ENCODE measurements around the gene SLC5A10.

The SLC5A10 gene

GRCh38 chr17:18961634-18962493 lies 9.9 kb downstream of the SLC5A10 start:
- no peaks in the 10 kb centered on the region for H3K9me3 Mint-ChIP-seq
- peaks cover 8% of the 10 kb centered on the region for H3K27me3 Mint-ChIP-seq (ENCODE audit: low read depth)
- H3K4me3 Mint-ChIP-seq: no peak overlapping the region
- no peak for TF ChIP-seq CTCF (IDR thresholded peaks at IDR 0.05; ENCODE audit: unreplicated experiment in 3 of 3)
- peak overlapping the region; percentile 14 to 48 (median 16) for H3K27ac Mint-ChIP-seq
- no peaks in the 10 kb centered on the region for H3K36me3 Mint-ChIP-seq (ENCODE audit: low read depth)
- H3K4me1 Mint-ChIP-seq: no peaks in the 10 kb centered on the region

- Mint-ChIP-seq H3K27ac (peak overlapping the region; percentile 14 to 34 (median 16)), H3K4me1 (peaks cover 5% of the 10 kb centered on the region), H3K36me3 (ENCODE audit: low read depth) (no peaks in the 10 kb centered on the region), H3K9me3 (no peaks in the 10 kb centered on the region), H3K4me3 (no peak overlapping the region), H3K27me3 (ENCODE audit: low read depth) (peaks cover 8% of the 10 kb centered on the region)
- TF ChIP-seq CTCF (IDR thresholded peaks at IDR 0.05; ENCODE audit: unreplicated experiment in 3 of 3): no peak
Observed at GRCh38 chr17:18962494-18962815, 10.5 kb downstream of the SLC5A10 start.

- H3K27ac Mint-ChIP-seq: peak overlapping the region in 1 of 3 experiments; percentile 51
- peaks cover 9% of the 10 kb centered on the region for H3K4me1 Mint-ChIP-seq
- H3K36me3 Mint-ChIP-seq (ENCODE audit: low read depth): no peaks in the 10 kb centered on the region
- no peak overlapping the region for H3K4me3 Mint-ChIP-seq
- H3K27me3 Mint-ChIP-seq (ENCODE audit: low read depth): peaks cover 8% of the 10 kb centered on the region
- no peak for TF ChIP-seq CTCF (IDR thresholded peaks at IDR 0.05; ENCODE audit: unreplicated experiment in 3 of 3)
- H3K9me3 Mint-ChIP-seq: no peaks in the 10 kb centered on the region
Observed at GRCh38 chr17:18963126-18964017, 11.4 kb downstream of the SLC5A10 start.

GRCh38 chr17:18964018-18964351 lies 12.0 kb downstream of the SLC5A10 start:
- Mint-ChIP-seq H3K9me3 (no peaks in the 10 kb centered on the region), H3K4me1 (peaks cover 9% of the 10 kb centered on the region), H3K4me3 (no peak overlapping the region), H3K27ac (no peak overlapping the region), H3K36me3 (ENCODE audit: low read depth) (no peaks in the 10 kb centered on the region), H3K27me3 (ENCODE audit: low read depth) (peaks cover 8% of the 10 kb centered on the region)
- TF ChIP-seq CTCF (IDR thresholded peaks at IDR 0.05; ENCODE audit: unreplicated experiment in 3 of 3): no peak

GRCh38 chr17:18964550-18964949 lies 12.6 kb downstream of the SLC5A10 start:
- Mint-ChIP-seq H3K9me3 (no peaks in the 10 kb centered on the region), H3K27me3 (ENCODE audit: low read depth) (peaks cover 8% of the 10 kb centered on the region), H3K4me3 (no peak overlapping the region), H3K4me1 (peaks cover 9% of the 10 kb centered on the region), H3K36me3 (ENCODE audit: low read depth) (no peaks in the 10 kb centered on the region), H3K27ac (no peak overlapping the region)
- TF ChIP-seq CTCF (IDR thresholded peaks at IDR 0.05; ENCODE audit: unreplicated experiment in 3 of 3): no peak

Measured in nephron (organoid).